Measurements from ENCODE around the gene HS3ST5. TPM values are rescaled to one million over a fixed set of nuclear protein-coding genes. Genes with fewer than 3 reads are reported as not detected.
"Not testable (repeated sequence)": the region's sequence is repeated elsewhere in the genome, so short reads cannot be mapped to it uniquely, and the experiment has no call there.

HS3ST5 gene
- total RNA-seq, 1 donor from 2014 or later, result not detected

DNA sequence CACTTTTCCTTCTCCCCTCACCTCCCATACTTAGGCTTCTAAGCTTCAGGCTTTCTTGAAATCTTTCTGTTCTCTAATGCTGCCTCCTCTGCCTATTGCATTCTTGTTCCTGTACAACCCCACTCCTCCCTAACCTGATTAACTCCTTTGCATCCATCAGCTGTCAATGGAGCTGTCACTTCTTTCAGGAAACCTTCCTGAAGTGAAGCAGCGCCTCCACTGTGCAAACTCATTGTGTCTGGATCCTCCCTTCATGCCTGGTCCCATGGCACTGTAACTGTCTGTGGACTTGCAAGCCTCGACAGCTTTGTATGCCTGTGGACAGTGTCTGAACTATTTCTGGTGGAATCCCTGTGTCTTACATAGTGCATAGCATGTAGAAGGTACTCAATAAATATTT, 185.0 kb downstream of the HS3ST5 start:
- intact Hi-C loops (cut with micrococcal nuclease), result no loop called here

- intact Hi-C loops (cut with micrococcal nuclease), result no loop called here
Observed at GRCh38 chr6:114155763-114156162, 187.1 kb downstream of the HS3ST5 start.

DNA sequence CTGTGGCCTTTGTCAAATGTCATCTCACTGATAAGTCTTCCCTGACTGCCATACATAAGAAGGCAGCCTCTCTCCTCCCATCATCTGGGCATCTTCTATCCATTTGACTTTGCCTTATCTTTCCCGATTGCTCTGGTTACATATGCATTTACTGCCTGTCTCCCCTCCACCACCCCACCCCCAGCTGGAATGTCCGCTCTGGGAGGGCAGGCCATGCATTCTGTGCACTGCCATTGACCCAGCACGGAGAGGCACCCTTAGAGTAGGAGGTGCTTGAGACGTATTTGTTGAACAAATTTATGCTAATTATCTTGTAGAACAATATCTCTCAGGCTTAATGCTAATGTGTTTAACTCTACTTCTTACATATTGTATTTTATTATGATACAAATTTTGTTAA, 188.0 kb downstream of the HS3ST5 start:
- intact Hi-C loops (cut with micrococcal nuclease), result no loop called here

- intact Hi-C loops (cut with micrococcal nuclease), result no loop called here
Observed at GRCh38 chr6:114153448-114153847, 189.4 kb downstream of the HS3ST5 start.

DNA sequence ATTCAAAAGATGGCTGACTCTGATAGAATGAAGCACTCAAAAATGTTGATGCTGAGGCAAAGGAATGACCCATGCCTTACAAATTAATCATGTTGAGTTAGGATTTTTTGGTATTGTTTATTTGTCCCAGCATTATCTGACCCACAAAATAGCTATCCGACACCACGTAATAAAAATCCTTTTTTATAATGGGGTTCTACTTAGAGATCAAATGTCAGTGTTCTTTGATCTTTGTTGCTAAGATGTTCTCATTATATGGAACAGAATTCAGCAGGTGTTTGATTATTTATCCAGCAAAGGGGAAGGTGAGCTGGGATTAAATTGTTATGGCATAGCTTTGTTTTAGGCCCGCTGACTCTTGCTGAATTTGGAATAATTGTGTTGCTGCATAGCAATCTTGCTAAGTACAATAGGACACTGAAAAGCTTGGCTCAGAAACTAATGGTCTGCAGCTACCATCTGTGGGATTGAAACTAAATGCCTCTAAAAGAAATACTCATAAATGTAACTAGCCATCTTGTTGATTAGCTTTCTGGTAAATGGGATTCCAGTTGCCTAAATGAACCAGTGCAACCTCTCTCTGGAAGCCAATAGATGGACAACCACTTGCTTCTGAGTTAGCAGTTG, 191.6 kb downstream of the HS3ST5 start:
- intact Hi-C loops (cut with micrococcal nuclease), result no loop called here

- intact Hi-C loops (cut with micrococcal nuclease), result not testable (repeated sequence)
Observed at GRCh38 chr6:114149182-114149581, 193.6 kb downstream of the HS3ST5 start.

GRCh38 chr6:114144887-114145851, 197.7 kb downstream of the HS3ST5 start:
- intact Hi-C loops (cut with micrococcal nuclease), result no loop called here

- intact Hi-C loops (cut with micrococcal nuclease), result no loop called here
Observed at GRCh38 chr6:114142258-114142657, 200.6 kb downstream of the HS3ST5 start.

DNA sequence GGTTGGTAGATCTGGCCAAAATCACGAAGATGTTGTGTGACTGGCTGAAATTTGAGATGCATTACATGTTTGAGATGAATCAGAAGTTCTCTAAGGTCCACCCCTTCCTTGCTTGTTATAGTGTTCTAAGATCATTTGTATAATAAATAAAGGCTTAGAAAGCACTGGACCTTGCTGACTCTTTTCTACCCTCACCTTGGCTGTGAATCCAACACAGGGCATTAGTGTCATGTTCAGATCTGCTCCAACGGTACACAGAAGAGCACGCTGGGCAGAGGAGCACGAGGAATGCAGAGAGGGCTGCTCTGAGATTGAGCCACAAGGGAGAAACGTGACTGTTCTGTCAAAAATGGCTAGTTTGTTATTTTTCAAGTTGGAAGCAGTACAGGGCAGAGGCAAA, 202.4 kb downstream of the HS3ST5 start:
- intact Hi-C loops (cut with micrococcal nuclease), result no loop called here

- intact Hi-C loops (cut with micrococcal nuclease), result no loop called here
Observed at GRCh38 chr6:114138577-114139248, 204.1 kb downstream of the HS3ST5 start.

DNA sequence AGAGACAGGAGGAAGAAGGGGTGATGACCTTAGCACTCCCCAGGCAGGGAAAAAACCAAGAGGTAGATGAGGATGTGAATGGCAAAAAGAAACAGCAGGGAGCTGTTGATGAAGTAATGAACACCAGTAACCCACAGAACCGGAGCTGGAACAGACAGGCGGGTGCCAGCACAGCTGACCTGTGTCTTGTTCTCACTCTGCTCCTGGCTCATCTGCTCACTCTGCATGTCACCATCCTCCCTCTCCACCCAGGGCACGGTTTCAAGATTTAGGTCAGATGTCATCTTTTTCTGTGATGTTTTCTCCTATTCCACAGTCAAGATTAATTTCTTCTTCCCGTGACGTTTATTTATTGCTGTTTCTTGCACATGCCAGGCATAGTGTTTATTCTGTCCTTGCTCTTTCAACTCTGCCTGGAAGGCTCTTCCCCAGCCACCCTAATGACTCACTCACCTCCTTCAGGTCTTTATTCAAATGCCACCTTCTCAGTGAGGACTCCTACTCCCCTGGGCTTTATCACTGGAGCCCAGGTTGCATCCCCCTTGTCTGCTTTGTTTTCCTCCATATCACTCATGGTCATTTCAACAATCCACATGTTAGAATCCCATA, 207.4 kb downstream of the HS3ST5 start:
- intact Hi-C loops (cut with micrococcal nuclease), result no loop called here

DNA sequence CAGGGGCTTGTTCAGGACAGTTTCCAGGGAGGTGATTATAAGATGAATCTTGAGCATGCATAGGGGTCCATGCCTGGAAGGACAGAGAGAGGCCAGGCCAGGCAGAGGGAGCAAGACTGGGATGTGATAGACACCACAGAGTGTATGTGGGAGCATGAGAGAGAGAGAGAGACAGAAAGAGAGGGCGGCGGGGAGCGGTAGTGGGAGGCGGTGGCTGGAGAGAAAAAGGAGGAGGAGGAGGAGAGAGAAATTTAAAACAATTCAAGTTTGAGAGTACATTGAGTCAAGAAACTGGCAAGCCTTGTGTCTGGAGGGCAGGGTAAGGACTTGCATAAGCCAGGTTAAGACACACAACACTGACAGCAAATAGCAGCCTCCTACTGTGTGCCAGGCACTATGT, 209.0 kb downstream of the HS3ST5 start:
- intact Hi-C loops (cut with micrococcal nuclease), result no loop called here

- intact Hi-C loops (cut with micrococcal nuclease), result no loop called here
Observed at GRCh38 chr6:114131945-114132344, 210.9 kb downstream of the HS3ST5 start.

- intact Hi-C loops (cut with micrococcal nuclease), result no loop called here
Observed at GRCh38 chr6:114125576-114125975, 217.2 kb downstream of the HS3ST5 start.

- intact Hi-C loops (cut with micrococcal nuclease), result no loop called here
Observed at GRCh38 chr6:114121913-114122662, 220.7 kb downstream of the HS3ST5 start.

DNA sequence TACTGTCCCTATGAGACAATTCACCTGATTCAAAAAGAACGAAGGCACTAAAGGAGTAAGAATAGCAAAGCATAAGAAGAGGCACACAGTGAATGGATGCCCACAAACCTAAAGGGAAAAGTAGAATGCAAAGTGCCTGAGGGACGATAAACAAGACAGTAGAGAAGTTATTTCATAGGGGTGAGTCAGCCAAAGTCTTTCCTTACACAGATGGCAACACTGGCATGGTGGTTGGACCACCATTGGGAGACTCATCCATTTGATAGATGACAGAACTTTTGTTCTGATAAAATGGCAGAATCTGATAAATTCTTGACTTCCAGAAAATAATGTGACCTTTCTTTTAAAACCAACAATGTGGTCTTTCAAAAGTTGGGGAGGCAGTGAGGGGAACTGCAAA, 223.8 kb downstream of the HS3ST5 start:
- intact Hi-C loops (cut with micrococcal nuclease), result no loop called here

DNA sequence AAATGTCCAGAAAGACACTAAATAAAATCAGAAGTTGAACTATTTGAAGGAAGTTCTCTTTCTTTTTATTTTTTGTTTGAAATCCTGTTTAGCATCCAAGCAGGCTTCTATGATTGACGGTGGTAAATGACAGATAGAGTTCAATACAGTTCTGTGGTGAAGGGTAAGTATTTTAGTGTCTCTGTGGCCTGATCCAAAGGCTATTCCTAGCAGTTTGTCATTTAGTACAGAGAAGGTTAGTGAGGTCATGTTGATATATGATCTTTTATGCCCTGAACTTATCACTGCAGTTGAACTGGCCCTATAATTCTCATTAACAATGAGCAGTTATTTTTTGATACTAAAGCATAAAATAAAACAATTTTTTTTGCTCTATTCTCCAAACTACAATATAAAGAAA, 227.2 kb downstream of the HS3ST5 start:
- intact Hi-C loops (cut with micrococcal nuclease), result no loop called here

DNA sequence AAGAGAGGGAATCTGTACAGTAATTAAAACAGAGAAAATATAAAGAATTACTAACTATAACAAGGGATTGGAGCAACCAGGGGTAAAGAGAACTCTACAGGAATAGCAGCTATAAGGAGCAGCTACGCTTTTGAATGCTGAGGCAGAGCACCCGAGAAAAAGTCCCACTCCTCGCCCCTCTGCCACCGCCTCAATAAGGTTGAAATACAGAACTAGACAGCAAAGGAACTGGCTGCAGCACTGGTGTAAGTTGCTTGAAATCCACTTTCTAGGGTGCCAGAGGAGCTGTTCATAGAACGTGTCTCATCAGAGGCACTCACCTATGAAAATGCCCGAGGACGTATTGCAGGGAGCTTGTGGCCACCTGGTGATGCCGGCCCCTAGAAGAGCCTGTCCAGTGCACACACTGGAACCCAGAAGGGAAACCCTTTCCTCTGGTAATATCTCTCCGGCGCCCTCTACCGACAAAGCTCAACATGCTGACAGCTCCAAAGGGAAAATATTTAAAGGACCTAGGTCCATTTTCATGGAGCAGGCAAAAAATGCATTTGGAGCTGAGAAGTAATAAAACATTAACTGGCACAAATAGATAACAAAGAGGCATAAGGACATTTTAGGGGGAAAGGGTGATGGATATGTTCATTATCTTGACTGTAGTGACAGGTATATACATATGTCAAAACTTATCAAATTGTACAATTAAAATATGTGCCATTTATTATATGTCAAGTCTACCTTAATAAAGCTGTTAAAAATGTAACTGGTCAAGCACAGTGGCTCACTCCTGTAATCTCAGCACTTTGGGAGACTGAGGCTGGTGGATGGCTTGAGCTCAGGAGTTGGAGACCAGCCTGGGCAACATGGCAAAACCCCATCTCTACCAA, 234.5 kb downstream of the HS3ST5 start:
- intact Hi-C loops (cut with micrococcal nuclease), result loop anchor here (1.0 kb wide), 1 partner anchor 113 kb away; no protein-coding TSS in a partner anchor

- intact Hi-C loops (cut with micrococcal nuclease), result no loop called here
Observed at GRCh38 chr6:114106020-114106419, 236.8 kb downstream of the HS3ST5 start.

DNA sequence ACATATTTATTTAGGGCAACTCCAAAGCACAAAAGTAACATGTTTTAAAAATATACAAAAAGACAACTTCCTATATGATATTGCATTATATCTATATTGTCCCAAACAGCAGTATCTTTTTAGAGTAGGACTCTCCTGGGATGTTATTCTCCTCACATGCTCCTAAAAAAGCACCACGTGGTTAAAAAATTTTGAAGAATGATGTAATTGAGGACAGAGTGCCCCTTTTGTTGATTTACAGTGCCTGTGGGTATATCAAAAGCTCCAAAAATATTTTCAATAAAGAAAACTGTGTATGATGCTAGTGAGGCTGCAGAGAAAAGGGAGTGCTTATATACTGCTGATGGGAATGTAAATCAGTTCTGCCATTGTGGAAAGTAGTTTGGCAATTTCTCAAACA, 241.6 kb downstream of the HS3ST5 start:
- intact Hi-C loops (cut with micrococcal nuclease), result no loop called here

Measured in T-helper 2 cell treated with Interferon-gamma antibody and Interleukin-4, amounts not matched to agents 100 ng/mL and 5 ng/mL, for 36 hours (primary cell).